ENCODE measurements around the gene PPP3R2. TPM values are rescaled to one million over a fixed set of nuclear protein-coding genes. Genes with fewer than 3 reads are reported as not detected.

The PPP3R2 gene
- total and polyA plus RNA-seq, 2 experiments from 2014 or later: not detected

GRCh38 chr9:101567725-101568350, 26.9 kb downstream of the PPP3R2 start:
- no peaks in the 10 kb centered on the region for H3F3A ChIP-seq (replicated peaks; ENCODE audit: low read depth)
- no peak overlapping the region for H3K27ac Mint-ChIP-seq
- peaks cover 20% of the 10 kb centered on the region; the same call in 1 of the 2 replicates for H3K36me3 ChIP-seq (ENCODE audit: insufficient read depth)
- TF ChIP-seq ZNF331 (CRISPR knock-in tag; IDR thresholded peaks at IDR 0.05; ENCODE audit: low read depth): no peak
- no peak for TF ChIP-seq POLR2AphosphoS5 (IDR thresholded peaks at IDR 0.05; ENCODE audit: low read depth)
- no peak for TF ChIP-seq ZNF114 (CRISPR knock-in tag; IDR thresholded peaks at IDR 0.05)
- TF ChIP-seq ETS1 (IDR thresholded peaks at IDR 0.05): no peak
- no peak for TF ChIP-seq ZNF462 (CRISPR knock-in tag; IDR thresholded peaks at IDR 0.05)
- TF ChIP-seq JUNB (IDR thresholded peaks at IDR 0.05; ENCODE audit: unreplicated experiment): no peak
- no peak for TF ChIP-seq CTCF (conservative IDR thresholded peaks at IDR 0.05; ENCODE audit: low read depth in 2 of 2)
- no peak for TF ChIP-seq CREB1 (CRISPR knock-in tag; IDR thresholded peaks at IDR 0.05; ENCODE audit: low read depth)
- TF ChIP-seq STAT1 (IDR thresholded peaks at IDR 0.05; ENCODE audit: unreplicated experiment): no peak
- TF ChIP-seq REST (IDR thresholded peaks at IDR 0.05; ENCODE audit: unreplicated experiment): no peak
- no peak for TF ChIP-seq EZH2phosphoT487 (IDR thresholded peaks at IDR 0.05; ENCODE audit: unreplicated experiment)
- no peak for TF ChIP-seq EZH2 (IDR thresholded peaks at IDR 0.05; ENCODE audit: low read depth, unreplicated experiment)
- no peak for TF ChIP-seq NANOG (IDR thresholded peaks at IDR 0.05; ENCODE audit: borderline replicate concordance)
- no peaks in the 10 kb centered on the region for H3K79me2 ChIP-seq (replicated peaks; ENCODE audit: insufficient read depth)
- no peaks in the 10 kb centered on the region for H4K20me1 ChIP-seq (replicated peaks; ENCODE audit: insufficient read depth)
- no peaks in the 10 kb centered on the region for H3K9me3 Mint-ChIP-seq
- H3K9me2 ChIP-seq (ENCODE audit: insufficient read depth): peaks cover 8% of the 10 kb centered on the region
- peaks cover 27% of the 10 kb centered on the region for H3K4me1 Mint-ChIP-seq
- no peak overlapping the region for H3K4me3 Mint-ChIP-seq
- no peak overlapping the region for H3K4me2 ChIP-seq
- H3K4me3 ChIP-seq: no peak overlapping the region
- H3K36me3 Mint-ChIP-seq (ENCODE audit: low read depth): peaks cover 36% of the 10 kb centered on the region
- no peaks in the 10 kb centered on the region for H3K27me3 ChIP-seq (ENCODE audit: insufficient read depth)
- ATAC-seq (no peak), DNase-seq (ENCODE audit: low spot score) (no peak)
- peaks cover 33% of the 10 kb centered on the region for H3K4me1 ChIP-seq (ENCODE audit: insufficient read depth)
- no peak overlapping the region for H2AFZ ChIP-seq
- H3K27ac ChIP-seq (ENCODE audit: low read depth): no peak overlapping the region
- peaks cover 3% of the 10 kb centered on the region for H3K27me3 Mint-ChIP-seq (ENCODE audit: insufficient read depth, low read depth, poor library complexity)
